HFFc6 (cell line): Measurements from ENCODE around the gene RAB31. TPM values are rescaled to one million over a fixed set of nuclear protein-coding genes. Genes with fewer than 3 reads are reported as not detected.

Experiments
- DNase-seq: peaks from one replicate; pipeline ENCODE4 v3.0.0-alpha.2; 2018
- H3K27ac Mint-ChIP-seq: 2 replicates; pipeline ENCODE4 v1.8.0; 2020; ENCODE audit warnings: mild to moderate bottlenecking, mixed read lengths
- H3K27me3 Mint-ChIP-seq: 2 replicates; pipeline ENCODE4 v1.8.0; 2021; ENCODE audit warnings: mild to moderate bottlenecking, moderate library complexity, mixed read lengths; ENCODE audit not compliant: insufficient read depth
- H3K36me3 Mint-ChIP-seq: 2 replicates; pipeline ENCODE4 v1.8.0; 2021; ENCODE audit warnings: low read depth, mixed read lengths
- H3K4me1 Mint-ChIP-seq: 2 replicates; pipeline ENCODE4 v1.8.0; 2020; ENCODE audit warnings: low read depth, mixed read lengths
- H3K4me3 Mint-ChIP-seq: 2 replicates; pipeline ENCODE4 v1.8.0; 2020; ENCODE audit warnings: mild to moderate bottlenecking, moderate library complexity, mixed read lengths
- H3K9me3 Mint-ChIP-seq: 2 replicates; pipeline ENCODE4 v1.8.0; 2020; ENCODE audit warnings: mild to moderate bottlenecking, mixed read lengths
- total RNA-seq, 6 experiments: library from RNA; stranded (reverse); fragmentation: NEBNext Ultra II Directional; extraction: Animal tissue kit (Norgen Biotek cat#: 25700); gene quantifications; 2 replicates in 1 of 6; 3 replicates in 5 of 6; pipeline ENCODE4 v1.2.3, GENCODE V29; 2021
- TF ChIP-seq, protein P1 (sequence below): fragments of 200-600 bp; sonication (generic); IDR thresholded peaks from 2 replicates; pipeline ENCODE4 v1.5.0; 2021; ENCODE audit warnings: antibody characterized with exemption, mild to moderate bottlenecking

Gene RAB31
- total RNA-seq, 6 experiments from 2014 or later = 29.4 to 47.5 (median 43.5) TPM

DNA sequence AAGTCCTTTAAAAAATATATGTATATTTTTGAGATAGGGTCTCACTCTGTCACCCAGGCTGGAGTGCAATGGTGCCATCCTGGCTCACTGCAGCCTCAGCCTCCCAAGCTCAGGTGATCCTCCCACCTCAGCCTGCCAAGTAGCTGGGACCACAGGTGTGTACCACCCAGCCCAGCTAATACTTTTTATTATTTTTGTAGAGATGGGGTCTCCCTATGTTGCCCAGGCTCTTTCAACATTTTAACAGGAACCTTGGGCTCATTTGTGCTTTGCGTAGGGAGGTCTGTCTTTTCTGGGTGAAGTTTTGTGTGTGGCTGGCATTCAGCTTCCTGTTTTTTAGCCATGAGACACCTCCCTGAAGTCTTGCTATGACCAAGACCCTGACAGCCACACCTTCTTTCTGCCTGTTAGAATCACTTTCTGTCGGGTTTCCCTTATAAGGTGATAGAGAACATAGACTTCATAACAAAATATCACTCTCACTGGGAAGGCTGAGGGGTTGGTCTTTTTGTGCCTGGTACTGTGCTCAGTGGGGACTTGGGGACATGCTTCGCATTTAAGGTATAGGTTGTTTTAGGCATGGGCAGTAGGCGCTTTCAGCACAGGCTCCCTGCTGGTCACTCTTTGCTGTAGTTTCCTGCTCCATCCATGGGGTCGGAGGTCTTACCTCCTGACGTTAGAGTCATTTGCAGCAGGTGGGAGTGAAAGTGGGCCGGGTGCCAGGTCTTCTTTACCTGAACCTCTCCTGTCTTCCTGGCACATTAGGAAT, 3.4 kb downstream of the RAB31 start:
- Mint-ChIP-seq H3K27ac (no peak overlapping the region), H3K27me3 (no peaks in the 10 kb centered on the region), H3K4me3 (no peak overlapping the region), H3K4me1 (peaks cover 62% of the 10 kb centered on the region), H3K36me3 (peaks cover 29% of the 10 kb centered on the region), H3K9me3 (no peaks in the 10 kb centered on the region)
- DNase-seq = no peak
- TF ChIP-seq, protein P1, sequence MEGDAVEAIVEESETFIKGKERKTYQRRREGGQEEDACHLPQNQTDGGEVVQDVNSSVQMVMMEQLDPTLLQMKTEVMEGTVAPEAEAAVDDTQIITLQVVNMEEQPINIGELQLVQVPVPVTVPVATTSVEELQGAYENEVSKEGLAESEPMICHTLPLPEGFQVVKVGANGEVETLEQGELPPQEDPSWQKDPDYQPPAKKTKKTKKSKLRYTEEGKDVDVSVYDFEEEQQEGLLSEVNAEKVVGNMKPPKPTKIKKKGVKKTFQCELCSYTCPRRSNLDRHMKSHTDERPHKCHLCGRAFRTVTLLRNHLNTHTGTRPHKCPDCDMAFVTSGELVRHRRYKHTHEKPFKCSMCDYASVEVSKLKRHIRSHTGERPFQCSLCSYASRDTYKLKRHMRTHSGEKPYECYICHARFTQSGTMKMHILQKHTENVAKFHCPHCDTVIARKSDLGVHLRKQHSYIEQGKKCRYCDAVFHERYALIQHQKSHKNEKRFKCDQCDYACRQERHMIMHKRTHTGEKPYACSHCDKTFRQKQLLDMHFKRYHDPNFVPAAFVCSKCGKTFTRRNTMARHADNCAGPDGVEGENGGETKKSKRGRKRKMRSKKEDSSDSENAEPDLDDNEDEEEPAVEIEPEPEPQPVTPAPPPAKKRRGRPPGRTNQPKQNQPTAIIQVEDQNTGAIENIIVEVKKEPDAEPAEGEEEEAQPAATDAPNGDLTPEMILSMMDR = no peak

DNA sequence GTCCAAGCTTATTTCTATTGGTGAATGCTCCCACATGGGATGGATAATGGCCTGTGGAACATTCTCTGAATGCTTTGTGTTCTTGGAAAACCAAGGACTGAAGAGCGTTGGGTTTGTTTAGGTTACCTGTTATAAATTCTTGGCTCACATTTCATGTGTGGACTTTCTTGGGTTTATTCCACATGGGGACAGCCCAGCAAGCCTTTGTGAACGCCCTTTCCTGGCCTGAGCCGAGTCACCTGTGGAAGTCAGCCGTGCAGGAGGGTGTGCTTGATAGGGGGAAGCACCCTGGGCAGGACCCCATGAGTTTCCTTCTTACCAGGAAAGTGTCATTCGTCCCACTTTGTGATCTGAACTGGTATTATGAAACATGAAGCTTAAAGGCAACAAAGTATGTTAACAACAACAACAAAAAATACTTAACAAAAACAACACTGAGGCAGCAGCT, 4.1 kb downstream of the RAB31 start:
- Mint-ChIP-seq H3K4me3 (no peak overlapping the region), H3K4me1 (peaks cover 61% of the 10 kb centered on the region), H3K27me3 (no peaks in the 10 kb centered on the region), H3K9me3 (no peaks in the 10 kb centered on the region), H3K36me3 (peaks cover 29% of the 10 kb centered on the region), H3K27ac (no peak overlapping the region)
- TF ChIP-seq, protein P1 = no peak
- no peak for DNase-seq

DNA sequence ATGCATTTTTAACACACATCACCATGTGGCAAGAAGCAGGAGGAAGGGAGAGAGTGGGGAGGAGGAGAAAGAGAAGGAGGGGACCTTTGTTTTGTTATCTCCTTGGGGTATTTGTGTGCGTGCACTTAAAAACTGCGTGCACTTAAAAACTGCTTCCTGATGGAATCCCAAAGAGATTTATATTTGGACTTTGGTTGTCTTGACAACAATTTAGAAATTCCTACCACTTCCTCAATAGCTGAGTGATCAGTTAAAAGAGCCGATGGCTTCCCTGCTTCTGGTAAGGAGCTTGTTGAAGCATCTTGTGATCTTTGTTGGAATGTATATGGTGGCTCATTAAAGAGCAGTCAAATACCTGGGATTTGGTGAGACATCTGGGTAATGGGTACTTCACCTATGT, 4.5 kb downstream of the RAB31 start:
- peaks cover 61% of the 10 kb centered on the region for H3K4me1 Mint-ChIP-seq
- DNase-seq = no peak
- no peak overlapping the region for H3K4me3 Mint-ChIP-seq
- TF ChIP-seq, protein P1 = no peak
- H3K27ac Mint-ChIP-seq = no peak overlapping the region
- H3K27me3 Mint-ChIP-seq = no peaks in the 10 kb centered on the region
- H3K9me3 Mint-ChIP-seq = no peaks in the 10 kb centered on the region
- peaks cover 29% of the 10 kb centered on the region for H3K36me3 Mint-ChIP-seq

DNA sequence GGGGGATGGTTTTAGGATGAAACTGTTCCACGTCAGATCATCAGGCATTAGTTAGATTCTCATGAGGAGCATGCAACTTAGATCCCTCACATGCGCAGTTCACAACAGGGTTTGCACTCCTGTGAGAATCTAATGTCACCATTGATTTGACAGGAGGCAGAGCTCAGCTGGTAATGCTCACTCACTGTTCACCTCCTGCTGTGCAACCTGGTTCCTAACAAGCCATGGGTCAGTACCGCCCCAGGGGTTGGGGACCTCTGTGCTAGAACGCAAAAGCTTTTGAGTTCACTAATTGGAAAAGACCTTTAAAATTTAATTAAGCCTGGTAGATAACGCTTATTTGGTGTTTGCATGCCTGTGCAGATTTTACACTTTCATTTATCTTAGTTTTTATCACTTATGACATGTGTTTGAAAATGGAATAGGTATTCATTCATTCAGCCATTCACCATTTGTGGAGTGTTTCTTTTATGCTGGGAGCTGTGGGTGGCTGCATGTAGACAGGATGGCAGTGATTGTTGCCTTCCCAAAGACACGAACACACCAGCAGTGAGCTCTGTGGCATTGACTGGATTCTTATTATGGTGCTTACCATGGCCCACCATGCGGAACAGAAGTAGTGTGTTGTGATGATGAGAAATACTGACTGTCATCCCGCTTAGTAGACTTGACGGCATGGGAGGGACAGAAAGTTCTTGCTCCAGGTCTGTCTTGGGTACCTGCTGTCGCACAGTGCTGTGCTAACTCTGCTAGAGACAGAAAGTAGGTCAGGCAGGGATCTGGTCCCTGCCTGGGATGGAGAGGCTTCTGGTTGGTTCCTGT, 6.4 kb downstream of the RAB31 start:
- TF ChIP-seq, protein P1 = no peak
- Mint-ChIP-seq H3K27ac (no peak overlapping the region), H3K36me3 (peaks cover 29% of the 10 kb centered on the region), H3K4me3 (no peak overlapping the region), H3K4me1 (peaks cover 65% of the 10 kb centered on the region), H3K9me3 (no peaks in the 10 kb centered on the region), H3K27me3 (no peaks in the 10 kb centered on the region)
- no peak for DNase-seq

DNA sequence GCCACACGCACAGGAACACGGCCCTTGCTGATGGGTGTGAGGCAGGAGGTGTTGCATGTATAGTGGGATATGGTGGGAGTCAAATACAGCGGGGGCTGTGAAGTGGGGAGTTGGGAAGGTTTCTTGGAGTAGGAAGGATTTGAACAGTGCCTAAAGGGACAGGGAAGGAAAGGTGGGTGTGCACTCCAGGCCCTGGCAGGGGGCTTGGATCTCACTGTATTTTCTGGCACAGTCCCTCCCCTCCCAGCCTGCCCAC, 6.9 kb downstream of the RAB31 start:
- TF ChIP-seq, protein P1 = no peak

More for the DNA sequence above, 6.9 kb downstream of the RAB31 start:
- no peaks in the 10 kb centered on the region for H3K9me3 Mint-ChIP-seq
- H3K27ac Mint-ChIP-seq = no peak overlapping the region
- peaks cover 65% of the 10 kb centered on the region for H3K4me1 Mint-ChIP-seq
- no peak for DNase-seq
- H3K4me3 Mint-ChIP-seq = no peak overlapping the region
- no peaks in the 10 kb centered on the region for H3K27me3 Mint-ChIP-seq
- peaks cover 26% of the 10 kb centered on the region for H3K36me3 Mint-ChIP-seq
